TTC549 (cell line): ENCODE measurements around the gene TMEM106B.
"Not testable (repeated sequence)": the region's sequence is repeated elsewhere in the genome, so short reads cannot be mapped to it uniquely, and the experiment has no call there.

Experiments
- FAIRE-seq: peaks from 2 replicates; lab custom pipeline; 2012; peaks lifted over from hg19 to GRCh38; lab: Jason Lieb, UNC

The TMEM106B gene

DNA sequence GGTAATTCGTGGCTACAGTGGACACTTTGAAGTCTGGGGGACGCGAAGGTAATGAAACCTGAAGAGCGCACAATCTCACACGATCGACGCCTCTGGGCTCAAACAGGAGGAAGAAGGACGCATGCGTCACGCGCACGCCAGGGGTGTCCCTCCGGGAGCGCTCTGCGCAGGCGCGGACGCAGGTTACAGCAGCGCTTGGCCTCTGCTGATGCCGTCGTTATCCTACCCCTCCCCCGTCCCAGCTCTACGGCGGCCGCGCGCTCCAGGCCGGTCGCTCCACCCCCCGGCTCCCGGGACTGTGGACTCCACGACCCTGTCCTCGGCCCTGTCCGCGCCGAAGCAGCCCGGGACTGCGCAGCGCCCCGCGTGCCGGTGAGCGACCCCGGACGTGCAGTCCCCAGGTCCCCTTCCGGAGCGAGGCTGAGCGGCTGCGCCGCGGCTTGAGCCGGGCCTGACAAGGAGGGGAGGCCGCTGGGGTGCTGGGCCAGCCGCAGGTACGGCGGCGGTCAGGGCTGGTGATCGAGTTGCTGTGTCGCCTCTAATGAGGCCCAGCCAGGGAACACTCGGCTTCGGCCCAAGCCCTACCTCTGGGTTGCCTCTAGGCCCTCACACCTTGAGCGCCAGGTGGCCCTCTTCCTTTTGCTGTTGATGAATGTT is at the start of gene TMEM106B:
TMEM106B (plus strand) TSS at position 241 of the 657 bp plus-strand sequence. CDS start 3,517 bp downstream, outside the sequence.
- no peak for FAIRE-seq

DNA sequence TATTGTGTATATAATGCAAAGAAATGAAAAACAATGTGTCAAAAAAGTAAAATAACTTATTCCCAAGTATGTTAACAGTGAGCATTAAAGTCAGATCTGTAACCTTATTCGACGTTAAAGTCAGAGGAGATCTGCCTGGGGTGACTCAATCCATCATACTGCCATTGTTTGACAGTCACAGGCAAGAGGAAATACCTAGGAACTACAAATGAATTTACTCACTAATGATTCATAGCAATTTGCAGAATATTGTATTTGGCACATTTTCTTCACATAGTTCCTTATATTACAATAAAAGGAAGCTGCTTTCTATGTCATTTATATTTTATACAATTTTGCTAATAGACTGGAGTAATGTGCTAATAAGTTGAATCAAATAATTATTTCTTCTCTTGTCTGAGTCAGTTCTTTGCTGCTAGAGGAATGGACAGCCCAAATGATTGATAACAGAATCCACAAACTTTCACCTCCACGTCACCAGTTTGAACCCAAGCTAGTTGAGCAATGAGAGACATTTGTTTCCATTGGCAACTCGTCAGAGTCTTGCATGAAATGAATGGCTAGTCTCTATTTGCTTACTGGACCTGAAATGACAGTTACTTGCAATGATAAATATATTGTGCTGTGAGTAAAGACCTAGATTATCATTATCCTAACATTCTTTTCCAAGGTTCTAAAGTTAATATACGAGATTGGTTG is 48.5 kb upstream of the TMEM106B start:
- FAIRE-seq = no peak

GRCh38 chr7:12168065-12168464 is 43.0 kb upstream of the TMEM106B start:
- FAIRE-seq = not testable (repeated sequence)

- FAIRE-seq = not testable (repeated sequence)
These were observed 40.9 kb upstream of the TMEM106B start for GRCh38 chr7:12169981-12170820.

DNA sequence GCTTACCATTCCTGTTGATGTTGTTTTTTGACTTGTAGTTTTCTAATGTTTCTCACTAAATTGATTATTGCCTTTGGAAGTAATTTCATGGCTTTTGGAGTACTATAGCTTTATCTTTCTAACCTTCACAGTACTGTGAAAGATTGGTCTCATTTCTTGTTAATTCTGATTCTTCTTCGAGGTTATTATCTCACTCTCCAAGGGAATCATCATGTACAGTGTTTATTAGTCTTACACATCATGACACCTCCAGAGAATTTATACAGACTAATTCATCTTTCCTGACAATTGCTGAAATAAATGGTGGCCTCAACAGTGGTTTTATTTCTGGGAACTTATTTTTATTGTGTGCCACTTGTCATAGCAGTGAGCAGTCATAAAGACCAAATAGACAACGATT is 37.4 kb upstream of the TMEM106B start:
- no peak for FAIRE-seq

DNA sequence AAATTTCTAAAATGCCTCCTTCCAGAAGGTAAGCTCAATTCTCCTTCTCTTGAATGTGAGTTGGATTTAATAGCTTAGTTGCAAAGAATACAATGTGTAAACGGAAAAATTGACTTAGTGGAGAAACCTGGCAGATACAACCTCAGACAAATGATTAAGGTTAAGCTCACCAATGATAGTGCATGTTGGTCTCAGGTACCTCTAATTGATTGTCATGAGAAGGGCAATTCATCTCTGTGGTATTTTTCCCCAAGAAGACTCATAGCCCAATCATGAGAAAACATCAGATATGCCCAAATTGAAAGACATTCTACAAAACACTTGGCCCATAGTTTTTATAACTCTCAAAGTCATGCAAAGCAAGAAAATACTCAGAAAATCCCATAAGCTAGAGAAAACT is 36.2 kb upstream of the TMEM106B start:
- FAIRE-seq = no peak

- no peak for FAIRE-seq
These were observed 32.8 kb upstream of the TMEM106B start for GRCh38 chr7:12178317-12178716.

GRCh38 chr7:12194426-12194825 is 16.7 kb upstream of the TMEM106B start:
- FAIRE-seq = no peak

DNA sequence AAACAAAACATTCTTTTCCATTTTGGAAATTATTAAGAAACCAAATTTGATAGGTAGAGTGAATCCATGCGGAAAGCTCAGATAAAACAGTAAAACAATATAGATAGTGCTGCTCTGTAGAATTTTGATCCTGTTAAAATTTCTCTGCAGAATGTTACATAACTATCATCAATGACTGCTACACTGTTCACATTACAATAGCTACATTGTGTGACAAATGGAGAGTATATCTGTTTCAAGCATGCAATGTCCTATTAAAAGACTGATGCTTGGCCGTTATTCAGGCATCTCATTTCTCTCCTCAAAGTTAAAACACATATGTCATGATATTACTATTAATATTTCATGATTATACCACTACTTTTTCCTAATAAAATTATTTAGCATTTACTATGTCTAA is 14.7 kb upstream of the TMEM106B start:
- no peak for FAIRE-seq

GRCh38 chr7:12199363-12199762 is 11.7 kb upstream of the TMEM106B start:
- FAIRE-seq = no peak

- FAIRE-seq = no peak
These were observed 4.0 kb upstream of the TMEM106B start for GRCh38 chr7:12207046-12207445.

DNA sequence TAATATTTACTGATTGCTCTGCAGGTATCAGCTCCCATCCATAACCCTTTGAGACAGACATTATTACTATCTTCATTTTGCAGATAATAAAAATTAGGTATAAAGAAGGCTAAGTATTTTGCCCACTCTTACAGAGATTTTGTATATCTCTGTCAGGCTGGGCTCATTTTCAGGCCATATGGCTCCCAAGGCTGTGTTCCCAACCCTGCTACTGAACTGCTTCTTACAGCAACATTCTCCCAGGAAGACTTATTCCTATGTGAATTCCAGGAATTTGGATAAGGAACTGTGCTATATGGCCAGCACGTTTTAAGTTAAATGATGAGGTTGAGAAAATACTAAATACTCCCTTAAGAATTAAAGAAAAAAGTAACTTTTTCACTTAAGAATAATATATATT is 1.9 kb upstream of the TMEM106B start:
- no peak for FAIRE-seq

DNA sequence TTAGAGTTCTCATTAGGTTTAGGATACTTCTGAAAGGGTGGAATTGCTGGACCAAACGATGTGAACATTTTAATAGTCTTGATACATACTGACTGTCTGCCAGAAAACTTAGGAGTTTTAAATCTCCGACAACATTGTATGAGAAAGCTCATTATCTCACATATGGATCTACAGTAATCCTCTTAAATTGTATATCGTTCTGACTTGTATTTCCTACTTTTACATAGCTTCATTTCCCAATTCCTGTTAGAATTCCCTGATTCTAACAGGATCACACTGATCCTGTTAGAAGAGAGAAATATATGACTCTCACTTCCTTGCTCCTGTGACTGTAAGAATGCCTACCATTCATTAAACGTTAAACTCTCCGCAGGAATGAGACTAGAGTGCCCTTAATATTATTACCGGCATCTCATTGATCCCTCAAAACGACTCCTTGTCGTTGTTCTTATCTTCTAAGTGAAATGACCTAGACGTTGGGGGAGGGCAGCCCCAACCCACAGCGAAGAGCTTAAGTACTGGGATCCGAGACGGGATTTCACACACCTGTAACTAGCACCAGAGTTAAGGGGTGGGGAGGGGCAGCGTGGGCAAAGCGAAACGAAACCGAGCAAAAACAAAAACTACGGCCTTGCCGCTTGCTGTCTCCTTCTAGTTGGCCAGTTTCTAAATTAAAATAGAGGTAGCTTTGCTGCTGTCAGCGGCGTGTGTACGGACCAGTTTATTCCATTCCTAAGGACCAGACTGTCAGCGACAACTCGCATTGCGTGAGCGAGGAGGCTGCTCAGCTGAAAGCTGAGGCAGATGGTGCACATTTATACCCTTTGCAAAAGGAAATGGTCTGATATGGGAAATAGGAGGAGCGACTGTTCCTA is 678 bp upstream of the TMEM106B start:
- no peak for FAIRE-seq

- no peak for FAIRE-seq
These were observed 804 bp downstream of the TMEM106B start for GRCh38 chr7:12211711-12212485.

GRCh38 chr7:12217311-12217710 is 6.2 kb downstream of the TMEM106B start:
- no peak for FAIRE-seq

GRCh38 chr7:12220389-12221046 is 9.4 kb downstream of the TMEM106B start:
- no peak for FAIRE-seq

DNA sequence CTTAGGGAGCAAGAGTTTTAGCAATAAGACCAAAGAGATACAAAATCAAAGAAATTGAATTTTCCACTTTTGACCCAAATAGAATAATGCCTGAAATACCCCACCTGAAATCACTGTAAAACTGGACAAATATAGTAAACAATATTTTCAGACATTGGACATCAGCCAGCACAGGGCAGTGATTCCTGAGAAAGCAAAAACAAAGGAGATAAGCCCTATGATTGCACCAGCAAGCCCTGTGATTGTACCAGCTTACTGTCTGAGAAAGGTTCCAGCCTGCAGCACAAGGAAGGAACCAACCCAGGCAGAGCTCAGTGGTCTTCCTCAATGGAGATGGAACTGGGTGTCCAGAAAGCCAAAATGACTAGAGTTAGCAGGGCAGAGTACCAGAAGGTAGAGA is 10.3 kb downstream of the TMEM106B start:
- FAIRE-seq = no peak

DNA sequence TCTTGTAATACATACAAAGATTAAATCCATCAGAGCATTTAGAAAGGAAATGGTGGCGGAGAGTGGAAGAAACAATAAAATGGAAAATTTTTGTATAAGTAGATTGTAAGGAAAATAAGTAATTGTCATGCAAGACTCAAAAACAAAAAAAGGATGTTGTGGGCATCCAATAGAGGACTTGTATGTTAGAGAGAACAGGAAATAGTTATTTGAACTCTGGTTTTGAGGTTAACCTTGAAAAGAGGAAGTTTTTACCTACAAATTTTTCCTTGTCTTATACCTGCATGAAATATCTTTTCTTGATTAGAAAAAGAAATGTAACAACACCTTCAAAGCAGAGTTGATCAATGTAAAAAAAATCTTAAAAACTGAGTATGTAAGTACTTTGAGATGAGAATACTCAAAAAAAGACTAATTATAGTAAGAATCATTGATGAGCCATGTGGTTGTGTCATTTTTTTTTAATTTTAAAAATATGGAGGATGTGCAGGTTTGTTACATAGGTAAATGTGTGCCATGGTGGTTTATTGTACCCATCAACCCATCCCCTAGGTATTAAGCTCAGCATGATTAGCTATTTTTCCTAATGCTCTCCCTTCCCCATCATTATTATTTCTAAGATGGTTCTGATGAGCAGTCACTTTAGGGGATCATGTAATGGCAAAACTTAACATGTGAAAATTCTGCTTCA is 11.9 kb downstream of the TMEM106B start:
- no peak for FAIRE-seq

GRCh38 chr7:12225017-12225416 is 13.9 kb downstream of the TMEM106B start:
- not testable (repeated sequence) for FAIRE-seq

DNA sequence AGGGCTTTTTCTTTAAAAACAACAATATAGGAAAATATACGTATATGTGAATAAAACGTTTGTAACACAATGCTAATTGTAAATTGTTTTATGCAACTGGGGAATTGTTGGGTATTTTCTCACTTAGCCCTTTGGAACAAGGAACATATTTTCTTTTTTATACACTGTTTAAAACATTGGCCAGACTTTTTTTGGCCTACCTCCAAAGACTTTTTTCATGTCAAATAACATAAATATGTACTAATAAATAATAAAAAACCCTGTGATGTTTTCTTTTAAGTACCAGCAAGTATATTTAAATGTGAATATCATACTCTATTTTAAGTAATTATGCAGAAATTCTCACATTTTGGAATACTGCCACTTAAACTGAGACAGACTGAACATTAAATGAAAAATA is 15.7 kb downstream of the TMEM106B start:
- FAIRE-seq = no peak
